IPS-15b (cell line): Measurements from ENCODE around the gene GDAP1L1.
A peak's percentile ranks its signal among the peaks of the same experiment; 100 is the strongest.
"Not testable (repeated sequence)": the region's sequence is repeated elsewhere in the genome, so short reads cannot be mapped to it uniquely, and the experiment has no call there.

Experiments used
- H3K27me3 ChIP-seq: one replicate; pipeline ENCODE4 v1.6.1; 2013; ENCODE audit warnings: low read length; ENCODE audit not compliant: control insufficient read depth, insufficient read depth
- H3K36me3 ChIP-seq: one replicate; pipeline ENCODE4 v1.6.1; 2013; ENCODE audit warnings: low read length; ENCODE audit not compliant: control insufficient read depth, insufficient read depth
- H3K4me1 ChIP-seq: one replicate; pipeline ENCODE4 v1.6.1; 2013; ENCODE audit warnings: mild to moderate bottlenecking, low read length; ENCODE audit not compliant: control insufficient read depth, insufficient read depth
- H3K4me3 ChIP-seq: one replicate; pipeline ENCODE4 v1.5.1; 2013; ENCODE audit warnings: low read depth, low read length
- H3K9ac ChIP-seq: one replicate; pipeline ENCODE4 v1.6.1; 2013; ENCODE audit warnings: low read depth, mild to moderate bottlenecking, low read length
- H3K9me3 ChIP-seq: one replicate; pipeline ENCODE4 v1.6.1; 2013; ENCODE audit warnings: mild to moderate bottlenecking, low read length; ENCODE audit not compliant: control insufficient read depth, insufficient read depth

GDAP1L1 gene

GRCh38 chr20:44319839-44320422 lies 72.8 kb downstream of the GDAP1L1 start:
- no peak overlapping the region for H3K9ac ChIP-seq
- H3K36me3 ChIP-seq: no peaks in the 10 kb centered on the region
- H3K4me1 ChIP-seq: peaks cover 4% of the 10 kb centered on the region
- no peaks in the 10 kb centered on the region for H3K9me3 ChIP-seq
- H3K27me3 ChIP-seq: no peaks in the 10 kb centered on the region
- H3K4me3 ChIP-seq: no peak overlapping the region

- Histone ChIP-seq H3K9ac (no peak overlapping the region), H3K9me3 (no peaks in the 10 kb centered on the region), H3K4me3 (no peak overlapping the region), H3K4me1 (peaks cover 4% of the 10 kb centered on the region), H3K36me3 (no peaks in the 10 kb centered on the region), H3K27me3 (peaks cover 2% of the 10 kb centered on the region)
Observed at GRCh38 chr20:44324343-44324742, 77.2 kb downstream of the GDAP1L1 start.

DNA sequence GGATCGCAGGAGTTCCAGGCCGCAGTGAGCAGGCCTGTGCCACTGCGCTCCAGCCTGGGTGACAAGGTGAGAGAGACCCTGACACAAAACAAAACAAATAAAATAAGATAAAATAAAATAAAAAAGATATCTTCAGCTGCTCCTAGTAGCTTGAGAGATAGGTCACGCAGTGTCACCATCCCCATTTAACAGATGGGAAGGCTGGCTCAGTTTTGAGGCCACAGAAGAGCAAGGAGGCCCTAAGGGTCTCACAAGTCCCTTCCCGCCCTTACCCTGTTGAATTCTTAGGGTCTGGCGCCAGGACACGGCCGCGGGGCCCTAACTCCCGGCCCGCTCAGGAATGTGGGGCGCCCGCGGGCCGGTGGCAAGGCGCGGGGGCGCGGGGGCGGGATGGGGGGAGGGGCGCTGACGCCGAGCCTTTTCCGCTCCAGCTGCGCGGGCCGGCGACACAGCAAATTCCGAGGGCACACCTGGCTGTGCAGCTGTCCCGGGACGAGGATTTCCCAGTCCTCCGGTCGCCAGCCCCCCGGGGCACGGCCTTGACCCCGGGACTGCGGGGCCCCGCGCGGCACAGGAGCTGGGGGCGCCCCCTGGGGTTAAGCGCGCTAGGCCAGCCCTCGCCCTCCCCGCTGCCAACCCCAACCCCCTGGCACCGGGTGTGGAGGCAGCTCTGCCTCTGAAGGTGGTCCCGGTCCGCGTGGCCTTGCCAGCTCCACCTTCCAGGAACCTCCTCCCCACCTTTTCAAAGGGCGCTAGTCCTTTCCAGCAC lies 79.5 kb downstream of the GDAP1L1 start:
- H3K27me3 ChIP-seq: peaks cover 2% of the 10 kb centered on the region
- no peak overlapping the region for H3K9ac ChIP-seq
- H3K4me1 ChIP-seq: peaks cover 4% of the 10 kb centered on the region
- no peaks in the 10 kb centered on the region for H3K36me3 ChIP-seq
- no peaks in the 10 kb centered on the region for H3K9me3 ChIP-seq
- H3K4me3 ChIP-seq: peak overlapping the region; percentile 22

DNA sequence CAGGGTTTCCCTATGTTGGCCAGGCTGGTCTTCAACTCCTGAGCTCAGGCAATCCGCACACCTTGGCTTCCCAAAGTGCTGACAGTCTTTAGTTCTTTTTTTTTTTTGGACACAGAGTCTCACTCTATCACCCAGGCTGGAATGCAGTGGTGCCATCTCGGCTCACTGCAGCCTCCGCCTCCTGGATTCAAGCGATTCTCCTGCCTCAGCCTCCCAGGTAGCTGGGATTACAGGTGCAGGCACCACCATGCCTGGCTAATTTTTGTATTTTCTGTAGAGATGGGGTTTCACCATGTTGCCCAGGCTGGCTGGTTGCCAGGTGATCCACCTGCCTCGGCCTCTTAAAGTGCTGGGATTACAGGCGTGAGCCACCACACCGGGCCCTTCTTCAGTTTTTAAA lies 80.6 kb downstream of the GDAP1L1 start:
- H3K4me1 ChIP-seq, H3K27me3 ChIP-seq, H3K9me3 ChIP-seq, H3K9ac ChIP-seq, H3K36me3 ChIP-seq, H3K4me3 ChIP-seq: not testable (repeated sequence)

- Histone ChIP-seq H3K36me3 (no peaks in the 10 kb centered on the region), H3K27me3 (peaks cover 2% of the 10 kb centered on the region), H3K4me1 (peaks cover 4% of the 10 kb centered on the region), H3K4me3 (no peak overlapping the region), H3K9ac (no peak overlapping the region), H3K9me3 (no peaks in the 10 kb centered on the region)
Observed at GRCh38 chr20:44328428-44328827, 81.3 kb downstream of the GDAP1L1 start.
